ENCODE measurements around the gene NOS2.

DNA sequence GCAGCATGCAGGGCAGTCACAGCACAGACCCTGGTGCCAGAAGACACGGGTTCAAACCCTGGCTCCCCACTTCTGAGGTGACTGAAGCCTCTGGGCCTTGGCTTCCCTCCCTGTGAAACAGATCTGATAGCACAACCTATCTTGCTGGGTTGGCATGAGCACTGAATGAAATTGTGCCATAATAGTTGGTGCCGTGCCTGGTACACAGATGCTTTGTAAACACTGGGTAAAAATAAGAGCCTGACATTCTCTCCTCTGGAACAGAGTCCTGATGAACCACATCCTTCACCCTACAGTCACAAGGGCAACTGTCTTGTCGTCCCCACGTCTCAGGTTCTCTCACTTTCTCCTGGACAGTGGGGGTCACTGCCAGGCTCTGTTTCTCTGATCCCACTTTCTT lies 35.7 kb downstream of the NOS2 start:
- TF ChIP-seq CTCF (IDR thresholded peaks at IDR 0.05) (no peak), EP300 (IDR thresholded peaks at IDR 0.05) (no peak), POLR2A (IDR thresholded peaks at IDR 0.05) (no peak)

All from upper lobe of left lung (tissue), 4 donors.